WTC11 (cell line): ENCODE data around the gene EMC6. TPM values are rescaled to one million over a fixed set of nuclear protein-coding genes. Genes with fewer than 3 reads are reported as not detected.

ENCODE experiments used
- ATAC-seq: fragments of 200-7000 bp; cut with Tn5 transposase; 2 replicates; pipeline ENCODE4 v1.10.0; 2021; ENCODE audit warnings: mild to moderate bottlenecking, moderate library complexity
- CTCF ChIA-PET: fragments of 300-600 bp; sonication (Branson Sonifier 250); formaldehyde crosslinking; loops from one replicate; lab custom pipeline; 2021; ENCODE audit warnings: antibody characterized with exemption; lab: Charles Lee
- POLR2A ChIA-PET: fragments of 350-600 bp; sonication (Branson Sonifier 250); formaldehyde crosslinking; loops from one replicate; lab custom pipeline; 2021; ENCODE audit warnings: antibody characterized with exemption; lab: Charles Lee
- DNase-seq: peaks from one replicate; pipeline ENCODE4 v3.0.0; 2021; ENCODE audit warnings: low spot score
- H3K27ac Mint-ChIP-seq: 2 replicates; pipeline ENCODE4 v1.8.0; 2021; ENCODE audit warnings: mixed read lengths
- H3K27me3 Mint-ChIP-seq: 2 replicates; pipeline ENCODE4 v1.8.0; 2021; ENCODE audit warnings: low read depth, mild to moderate bottlenecking, moderate library complexity, mixed read lengths
- H3K36me3 Mint-ChIP-seq: 2 replicates; pipeline ENCODE4 v1.8.0; 2021; ENCODE audit warnings: mixed read lengths
- H3K4me1 Mint-ChIP-seq: 2 replicates; pipeline ENCODE4 v1.8.0; 2022; ENCODE audit warnings: mixed read lengths
- H3K4me3 Mint-ChIP-seq: 2 replicates; pipeline ENCODE4 v1.8.0; 2021; ENCODE audit warnings: mild to moderate bottlenecking, moderate library complexity, mixed read lengths
- H3K9me3 Mint-ChIP-seq: 2 replicates; pipeline ENCODE4 v1.8.0; 2021; ENCODE audit warnings: mixed read lengths
- AR ChIP-seq: fragments of 250-450 bp; sonication (Bioruptor Pico); IDR thresholded peaks from 2 replicates; pipeline ENCODE4 v1.9.0; 2021; ENCODE audit warnings: mild to moderate bottlenecking
- ATF1 ChIP-seq: sonication (generic); formaldehyde crosslinking; IDR thresholded peaks from 2 replicates; pipeline ENCODE4 v1.8.1; 2023; ENCODE audit warnings: mild to moderate bottlenecking, moderate library complexity, missing genetic modification reagents
- ATF6 ChIP-seq: sonication (generic); formaldehyde crosslinking; IDR thresholded peaks from 2 replicates; pipeline ENCODE4 v1.8.1; 2023; ENCODE audit warnings: mild to moderate bottlenecking, missing genetic modification reagents
- CTCF ChIP-seq: fragments of 200-600 bp; IDR thresholded peaks from 2 replicates; pipeline ENCODE4 v1.8.0; 2022; ENCODE audit warnings: antibody characterized with exemption
- E2F1 ChIP-seq: sonication (generic); formaldehyde crosslinking; IDR thresholded peaks from 2 replicates; pipeline ENCODE4 v1.8.0; 2022; ENCODE audit warnings: mild to moderate bottlenecking, missing genetic modification reagents
- E2F5 ChIP-seq: sonication (generic); formaldehyde crosslinking; IDR thresholded peaks from 2 replicates; pipeline ENCODE4 v1.8.1; 2022; ENCODE audit warnings: mild to moderate bottlenecking, moderate library complexity, missing genetic modification reagents
- ELF4 ChIP-seq: sonication (generic); formaldehyde crosslinking; IDR thresholded peaks from 2 replicates; pipeline ENCODE4 v1.8.1; 2022; ENCODE audit warnings: low read depth, mild to moderate bottlenecking, moderate library complexity, missing genetic modification reagents
- GRHL2 ChIP-seq: fragments of 250-450 bp; sonication (Bioruptor Pico); IDR thresholded peaks from 2 replicates; pipeline ENCODE4 v1.8.0; 2022; ENCODE audit warnings: mild to moderate bottlenecking, moderate library complexity; ENCODE audit not compliant: insufficient replicate concordance, severe bottlenecking
- GTF2I ChIP-seq: fragments of 250-450 bp; sonication (Bioruptor Pico); conservative IDR thresholded peaks from 2 replicates; pipeline ENCODE4 v1.4.0; 2021; ENCODE audit warnings: mild to moderate bottlenecking
- MLX ChIP-seq: sonication (generic); formaldehyde crosslinking; IDR thresholded peaks from 2 replicates; pipeline ENCODE4 v1.8.1; 2023; ENCODE audit warnings: mild to moderate bottlenecking, missing genetic modification reagents, moderate library complexity
- NFATC4 ChIP-seq: fragments of 250-450 bp; sonication (Bioruptor Pico); IDR thresholded peaks from 2 replicates; pipeline ENCODE4 v1.9.0; 2021; ENCODE audit warnings: mild to moderate bottlenecking
- NFE2L1 ChIP-seq: sonication (generic); formaldehyde crosslinking; IDR thresholded peaks from 2 replicates; pipeline ENCODE4 v1.8.1; 2023; ENCODE audit warnings: missing genetic modification reagents
- NR2C2 ChIP-seq: sonication (generic); formaldehyde crosslinking; IDR thresholded peaks from 2 replicates; pipeline ENCODE4 v1.8.0; 2022; ENCODE audit warnings: mild to moderate bottlenecking, missing genetic modification reagents
- NR3C1 ChIP-seq: sonication (generic); formaldehyde crosslinking; conservative IDR thresholded peaks from 2 replicates; pipeline ENCODE4 v1.8.1; 2023; ENCODE audit warnings: low read depth, mild to moderate bottlenecking, missing genetic modification reagents
- PRDM15 ChIP-seq: sonication (generic); formaldehyde crosslinking; IDR thresholded peaks from 2 replicates; pipeline ENCODE4 v1.8.0; 2022; ENCODE audit warnings: missing genetic modification reagents
- SMAD3 ChIP-seq: sonication (generic); formaldehyde crosslinking; IDR thresholded peaks from 2 replicates; pipeline ENCODE4 v1.8.0; 2022; ENCODE audit warnings: missing genetic modification reagents, mild to moderate bottlenecking, borderline replicate concordance
- TEAD4 ChIP-seq: sonication (generic); formaldehyde crosslinking; IDR thresholded peaks from 2 replicates; pipeline ENCODE4 v1.8.0; 2022; ENCODE audit warnings: mild to moderate bottlenecking, missing genetic modification reagents
- TP53 ChIP-seq: sonication (generic); formaldehyde crosslinking; IDR thresholded peaks from 2 replicates; pipeline ENCODE4 v1.8.1; 2023; ENCODE audit warnings: mild to moderate bottlenecking, missing genetic modification reagents
- ZBTB21 ChIP-seq: sonication (generic); formaldehyde crosslinking; IDR thresholded peaks from 2 replicates; pipeline ENCODE4 v1.8.1; 2023; ENCODE audit warnings: mild to moderate bottlenecking, missing genetic modification reagents, borderline replicate concordance
- ZNF121 ChIP-seq: sonication (generic); formaldehyde crosslinking; IDR thresholded peaks from 2 replicates; pipeline ENCODE4 v1.8.0; 2023; ENCODE audit warnings: missing genetic modification reagents
- ZNF219 ChIP-seq: sonication (generic); formaldehyde crosslinking; IDR thresholded peaks from 2 replicates; pipeline ENCODE4 v1.8.0; 2023; ENCODE audit warnings: missing genetic modification reagents, mild to moderate bottlenecking, borderline replicate concordance
- ZNF232 ChIP-seq: sonication (generic); formaldehyde crosslinking; IDR thresholded peaks from 2 replicates; pipeline ENCODE4 v1.8.0; 2022; ENCODE audit warnings: mild to moderate bottlenecking, missing genetic modification reagents
- ZNF317 ChIP-seq: sonication (generic); formaldehyde crosslinking; IDR thresholded peaks from 2 replicates; pipeline ENCODE4 v1.8.1; 2023; ENCODE audit warnings: low read depth, mild to moderate bottlenecking, moderate library complexity, missing genetic modification reagents, borderline replicate concordance
- ZNF416 ChIP-seq: fragments of 250-450 bp; sonication (Bioruptor Pico); IDR thresholded peaks from 2 replicates; pipeline ENCODE4 v1.9.0; 2021; ENCODE audit warnings: mild to moderate bottlenecking, inconsistent platforms
- ZNF423 ChIP-seq: fragments of 250-450 bp; sonication (Bioruptor Pico); IDR thresholded peaks from 2 replicates; pipeline ENCODE4 v2.1.2; 2022; ENCODE audit warnings: mild to moderate bottlenecking, moderate library complexity
- ZNF671 ChIP-seq: fragments of 250-450 bp; sonication (Bioruptor Pico); IDR thresholded peaks from 2 replicates; pipeline ENCODE4 v1.8.0; 2021; ENCODE audit warnings: mild to moderate bottlenecking
- total RNA-seq: library from RNA; stranded (reverse); gene quantifications from 3 replicates; pipeline ENCODE4 v1.2.3, GENCODE V29; 2021

The EMC6 gene
- total RNA-seq, 1 experiment from 2014 or later: 86.0 TPM

- TF ChIP-seq MLX (CRISPR knock-in tag) (no peak), E2F5 (CRISPR knock-in tag) (no peak), ZNF317 (CRISPR knock-in tag) (no peak), ZNF423 (CRISPR knock-in tag) (no peak), ATF1 (CRISPR knock-in tag) (no peak), ZNF232 (no peak), GRHL2 (CRISPR knock-in tag) (no peak), NR3C1 (no peak)
Measured at GRCh38 chr17:3669085-3669347, 404 bp downstream of the EMC6 start (continued).

GRCh38 chr17:3669548-3669947 lies 936 bp downstream of the EMC6 start:
- CTCF ChIA-PET: interaction anchor here (0.7 to 3.2 kb wide), 2 partner anchors 13 to 14 kb away, joined by 3 to 20 read pairs; no protein-coding TSS in a partner anchor
- Mint-ChIP-seq H3K4me3 (peak overlapping the region; percentile 99), H3K9me3 (no peaks in the 10 kb centered on the region), H3K27ac (peak overlapping the region; percentile 96), H3K4me1 (peaks cover 21% of the 10 kb centered on the region), H3K36me3 (peaks cover 13% of the 10 kb centered on the region), H3K27me3 (no peaks in the 10 kb centered on the region)
- ATAC-seq (no peak), DNase-seq (no peak)
- no peak for TF ChIP-seq ZNF671 (CRISPR knock-in tag)
- TF ChIP-seq ATF6 (CRISPR knock-in tag): no peak
- TF ChIP-seq TP53 (CRISPR knock-in tag): no peak
- no peak for TF ChIP-seq ZBTB21 (CRISPR knock-in tag)
- no peak for TF ChIP-seq ZNF121 (CRISPR knock-in tag)
- TF ChIP-seq NR2C2: no peak
- TF ChIP-seq ZNF416: no peak
- TF ChIP-seq SMAD3 (CRISPR knock-in tag): no peak
- no peak for TF ChIP-seq NFE2L1 (CRISPR knock-in tag)
- no peak for TF ChIP-seq AR (CRISPR knock-in tag)
- TF ChIP-seq PRDM15 (CRISPR knock-in tag): no peak
- TF ChIP-seq E2F1: no peak
- TF ChIP-seq TEAD4: no peak
- TF ChIP-seq NFATC4 (CRISPR knock-in tag): no peak
- TF ChIP-seq CTCF: no peak
- no peak for TF ChIP-seq ZNF219 (CRISPR knock-in tag)
- TF ChIP-seq ELF4: no peak
- TF ChIP-seq GTF2I (CRISPR knock-in tag): no peak
- TF ChIP-seq GRHL2 (CRISPR knock-in tag): no peak
- POLR2A ChIA-PET: interaction anchor here (0.8 kb wide), 1 partner anchor 8 kb away, joined by 4 read pairs; no protein-coding TSS in a partner anchor
